GM20431 (cell line): ENCODE measurements around the gene KLHDC3.

Experiments used
- in situ Hi-C: fragments of 300-500 bp; cut with MseI, MboI; formaldehyde crosslinking; loops from one replicate; pipeline ENCODE4 v1.15.0; 2020; ENCODE audit warnings: low sequenced_read_pairs; ENCODE audit not compliant: unreplicated experiment

Gene KLHDC3

DNA sequence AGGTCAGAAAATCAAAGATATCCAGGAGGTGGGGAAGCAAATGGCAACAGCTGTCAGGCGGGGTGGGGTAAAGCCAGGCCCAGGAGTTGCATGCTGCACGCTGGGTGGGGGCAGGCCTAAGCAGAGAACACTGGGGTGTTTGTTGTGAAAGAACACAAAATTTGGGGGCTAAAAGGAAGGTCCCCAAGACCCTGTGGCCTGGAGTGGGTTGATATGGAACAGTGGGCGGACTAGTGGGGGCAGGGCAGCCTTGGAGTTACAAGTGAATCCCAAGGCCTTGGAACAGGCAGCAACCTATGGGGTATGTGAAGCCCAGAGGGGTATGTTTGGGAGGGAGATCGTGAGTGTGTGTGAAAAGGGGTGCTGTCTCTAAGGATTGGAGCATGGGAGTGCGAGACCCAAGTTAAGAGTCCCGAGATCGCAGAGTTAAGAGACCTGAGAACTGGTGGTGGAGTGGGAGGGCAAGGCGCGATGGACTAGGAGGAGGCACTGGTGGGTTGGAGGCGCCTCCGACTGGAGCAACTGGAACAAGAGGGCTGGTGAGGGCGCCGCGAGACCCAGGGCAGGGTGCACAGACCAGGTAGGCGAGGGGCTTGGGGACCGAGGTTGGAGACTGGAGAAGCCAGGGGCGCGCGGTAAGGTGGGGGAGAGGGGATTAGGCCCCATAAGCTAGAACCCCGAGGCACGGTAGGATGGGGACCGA lies 38.9 kb downstream of the KLHDC3 start:
- in situ Hi-C loops, result no loop called here

DNA sequence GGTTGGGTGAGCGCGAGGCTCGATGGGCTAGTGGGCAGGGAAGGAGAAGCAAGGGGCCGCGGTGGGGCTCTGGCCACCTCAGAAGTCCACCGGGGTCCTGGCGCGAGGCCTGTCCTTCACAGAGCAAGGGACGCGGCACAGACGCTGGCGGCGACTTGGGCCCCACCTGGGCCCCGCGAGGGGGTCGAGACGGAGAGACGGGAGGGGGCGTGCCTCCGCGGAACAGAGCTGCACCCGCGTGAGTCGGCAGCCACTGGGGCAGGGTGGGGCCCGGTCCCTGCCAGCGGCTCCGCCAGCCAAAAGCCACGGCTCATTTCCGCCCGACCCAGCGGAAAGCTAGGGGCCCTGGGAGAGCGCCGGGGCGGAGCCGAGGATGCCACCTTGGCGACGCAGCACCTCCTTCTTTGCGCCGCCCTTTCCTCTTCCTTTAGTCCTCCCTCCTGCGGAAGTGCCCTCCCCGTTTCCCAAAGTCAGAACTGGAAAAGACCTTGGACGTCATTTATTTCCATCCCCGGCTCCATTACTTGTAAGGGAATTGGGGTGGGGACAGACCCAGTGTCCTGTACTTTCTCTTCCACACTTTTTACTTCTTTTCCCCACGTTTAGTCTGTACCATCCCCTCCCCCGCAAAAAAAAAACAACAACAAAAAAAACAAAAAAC lies 39.6 kb downstream of the KLHDC3 start, which contains the start of gene CUL7:
Gene CUL7 (minus strand): TSS at position 307 of the 661 bp plus-strand sequence. CDS start 1,063 bp downstream, outside the sequence.
- in situ Hi-C loops, result no loop called here

DNA sequence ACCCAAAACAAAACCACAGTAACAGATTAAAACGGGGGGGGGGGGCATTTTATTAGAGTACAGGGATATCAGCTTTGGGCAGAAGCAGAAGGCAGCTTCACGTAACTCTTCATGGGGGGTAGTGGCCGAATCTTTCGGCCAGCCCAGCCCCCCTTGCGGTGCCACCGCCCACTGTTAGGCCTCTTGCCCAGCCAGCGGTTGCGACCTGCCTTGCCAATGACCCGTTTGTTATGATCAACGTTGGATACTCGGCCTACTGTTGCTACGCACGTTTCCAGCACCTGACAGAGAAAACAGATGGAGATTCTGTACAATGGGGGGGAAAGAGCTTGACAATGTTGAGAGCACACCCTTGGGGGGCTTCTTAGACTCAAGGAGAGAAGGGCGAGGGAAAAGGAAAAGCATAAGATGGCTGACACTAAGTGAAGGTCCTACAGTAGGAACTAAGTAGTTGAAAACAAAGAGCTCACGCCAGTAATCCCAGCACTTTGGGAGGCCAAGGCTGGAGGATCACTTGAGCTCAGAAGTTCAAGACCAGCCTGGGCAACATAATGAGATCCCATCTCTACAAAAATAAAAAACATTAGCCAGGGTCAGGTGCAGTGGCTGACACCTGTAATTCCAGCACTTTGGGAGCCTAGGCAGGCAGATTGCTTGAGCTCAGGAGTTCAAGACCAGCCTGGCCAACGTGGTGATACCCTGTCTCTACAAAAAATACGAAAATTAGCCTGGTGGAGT lies 40.3 kb downstream of the KLHDC3 start:
- in situ Hi-C loops, result no loop called here

DNA sequence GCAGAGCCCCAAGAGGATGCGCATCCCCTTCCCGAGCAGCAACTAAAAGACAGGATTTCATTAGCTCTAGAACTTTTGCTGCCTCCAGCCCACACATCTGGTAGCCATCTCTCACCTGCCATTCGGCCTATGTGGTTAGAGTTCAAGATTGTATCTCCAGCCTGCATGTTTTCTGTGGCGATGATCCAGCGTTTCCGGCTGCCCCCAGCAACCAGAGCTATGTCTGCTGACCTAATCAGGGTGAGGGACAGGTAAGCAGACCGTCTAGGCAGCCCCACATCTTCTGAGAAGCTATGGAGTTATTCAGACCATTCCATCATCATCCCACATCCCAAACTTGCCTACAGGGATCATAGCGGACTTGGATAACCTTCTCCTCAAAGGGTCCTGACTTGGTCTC lies 41.9 kb downstream of the KLHDC3 start:
- in situ Hi-C loops, result no loop called here

DNA sequence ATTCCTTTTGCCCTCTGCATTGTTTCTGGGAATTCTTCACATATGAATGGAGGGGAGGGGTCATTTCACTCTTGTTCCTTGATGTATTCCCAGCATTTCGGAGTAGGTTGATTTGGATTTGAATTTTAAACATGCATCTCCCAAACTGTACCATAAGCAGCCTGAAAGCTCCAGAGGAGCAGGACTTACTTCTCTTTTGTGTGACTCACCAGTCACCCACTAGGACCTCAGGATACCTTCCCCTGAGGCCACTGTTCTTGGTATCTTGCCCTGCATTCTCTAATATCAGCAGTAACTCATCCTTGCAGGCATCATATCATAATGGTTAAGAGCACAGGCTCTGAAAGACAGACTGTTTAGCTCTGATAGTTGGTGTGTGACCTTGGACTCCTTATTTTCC lies 44.5 kb downstream of the KLHDC3 start:
- in situ Hi-C loops, result no loop called here

DNA sequence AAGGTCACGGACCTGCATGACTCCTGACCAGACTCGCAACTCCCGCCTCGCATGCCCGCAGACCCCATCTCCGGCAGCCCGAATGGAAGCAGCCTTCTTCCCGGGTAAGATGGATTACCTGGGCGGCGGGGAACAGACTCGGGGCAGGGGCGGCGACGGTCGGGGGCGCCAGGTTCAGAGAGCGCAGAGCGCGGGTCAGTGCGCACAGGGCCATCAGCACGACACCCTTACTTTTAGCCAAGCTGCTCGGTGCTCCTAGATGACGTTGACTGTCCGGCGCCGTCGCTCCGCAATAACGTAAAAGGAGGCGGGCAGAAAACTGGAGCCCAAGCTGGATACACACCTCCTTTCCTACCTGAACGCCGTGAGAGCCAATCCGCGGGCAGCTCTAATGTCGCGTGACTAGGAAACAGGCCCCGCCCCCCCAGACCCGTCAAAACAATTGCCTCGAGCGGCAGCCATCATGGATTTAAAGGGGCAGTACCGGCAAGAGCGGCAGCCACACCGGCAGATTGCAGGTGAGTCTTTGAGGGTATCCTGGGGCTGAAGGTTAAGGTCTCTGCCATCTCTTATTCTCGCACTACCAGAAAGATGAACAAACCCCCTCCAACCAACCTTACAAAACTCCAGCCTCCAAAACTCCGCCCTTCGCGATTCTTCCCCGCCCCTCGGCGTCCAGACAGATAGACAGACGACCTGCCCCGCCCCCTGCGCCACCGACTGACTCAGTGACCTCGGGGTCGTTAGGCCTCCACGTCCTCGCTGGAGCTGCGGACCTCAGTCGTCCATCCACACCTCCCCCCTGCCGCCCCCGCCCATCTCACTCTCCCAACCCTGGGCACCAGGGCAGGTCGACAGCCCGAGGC lies 45.4 kb downstream of the KLHDC3 start, which contains the start of the genes KLC4 and MRPL2:
Gene KLC4 (plus strand): TSS at position 464 of the 866 bp plus-strand sequence. CDS start 1,705 bp downstream, outside the sequence.
Gene MRPL2 (minus strand): TSS at position 267 of the 866 bp plus-strand sequence. CDS start 53 bp downstream, at position 214.
- in situ Hi-C loops, result no loop called here

DNA sequence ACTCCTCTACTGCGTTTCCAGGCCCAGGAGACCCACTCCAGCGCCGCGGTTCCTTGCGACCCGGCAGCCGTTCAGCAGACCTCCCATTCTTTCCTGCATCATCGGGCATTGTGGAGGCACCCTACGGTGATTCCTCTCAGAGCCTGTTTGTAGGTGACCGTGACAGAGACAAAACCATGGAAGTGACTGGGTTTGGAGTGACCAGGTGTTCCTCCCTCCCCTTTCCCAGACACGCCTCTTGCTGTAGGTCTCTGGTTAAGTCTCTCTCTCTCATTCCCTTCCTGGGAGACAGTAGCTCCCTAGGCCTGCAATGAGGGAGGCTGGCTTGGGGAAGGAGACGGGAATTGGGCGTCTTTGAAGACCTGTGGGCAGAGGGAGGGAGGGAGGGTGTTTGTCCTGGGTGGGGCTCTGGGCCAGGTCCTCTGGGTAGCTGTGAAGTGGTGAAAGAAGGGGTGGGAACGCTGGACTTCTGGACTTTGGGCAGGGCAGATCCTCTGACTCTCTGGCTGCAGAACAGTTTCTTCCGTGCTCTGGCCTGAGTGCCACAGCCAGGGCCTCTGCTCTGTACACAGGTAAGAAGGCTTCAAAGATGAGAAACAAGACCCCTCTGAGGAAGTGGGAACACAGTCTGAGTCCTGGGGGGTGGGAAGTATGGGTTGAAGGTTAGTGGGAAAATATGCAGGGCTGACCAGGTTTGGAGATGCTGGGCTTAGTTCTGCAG lies 46.1 kb downstream of the KLHDC3 start:
- in situ Hi-C loops, result no loop called here

DNA sequence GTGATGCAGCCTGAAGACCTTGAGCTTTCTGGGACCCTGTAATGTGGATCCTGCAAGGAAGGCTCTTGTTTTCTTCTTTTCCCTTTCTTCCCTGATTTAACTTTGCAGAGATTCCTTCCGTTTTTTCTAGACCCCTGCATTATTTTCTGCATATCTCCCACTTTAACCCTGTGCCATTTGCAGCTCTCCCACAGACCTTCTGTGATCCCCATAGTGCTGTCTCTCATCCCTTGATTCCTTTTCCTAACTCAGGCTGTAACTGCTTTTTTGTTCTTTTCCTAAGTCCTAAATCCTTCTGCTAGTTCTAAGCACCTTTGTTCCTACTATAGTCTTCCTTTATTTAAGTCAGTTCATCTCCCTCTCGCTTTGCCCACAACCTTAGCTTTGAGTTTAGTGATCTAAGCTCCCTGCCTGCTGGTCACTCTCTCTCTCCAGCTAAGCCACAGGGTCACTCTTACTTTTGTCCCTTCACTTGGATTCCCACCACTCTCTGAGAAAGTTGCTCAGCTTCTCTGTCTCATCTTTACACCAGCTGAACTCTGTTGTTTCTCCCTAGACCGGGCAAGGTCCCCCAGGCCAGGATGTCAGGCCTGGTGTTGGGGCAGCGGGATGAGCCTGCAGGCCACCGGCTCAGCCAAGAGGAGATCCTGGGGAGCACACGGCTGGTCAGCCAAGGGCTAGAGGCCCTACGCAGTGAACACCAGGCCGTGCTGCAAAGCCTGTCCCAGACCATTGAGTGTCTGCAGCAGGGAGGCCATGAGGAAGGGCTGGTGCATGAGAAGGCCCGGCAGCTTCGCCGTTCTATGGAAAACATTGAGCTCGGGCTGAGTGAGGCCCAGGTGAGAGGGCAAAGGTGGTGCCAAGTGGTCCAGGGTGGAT lies 46.9 kb downstream of the KLHDC3 start:
- in situ Hi-C loops, result no loop called here

DNA sequence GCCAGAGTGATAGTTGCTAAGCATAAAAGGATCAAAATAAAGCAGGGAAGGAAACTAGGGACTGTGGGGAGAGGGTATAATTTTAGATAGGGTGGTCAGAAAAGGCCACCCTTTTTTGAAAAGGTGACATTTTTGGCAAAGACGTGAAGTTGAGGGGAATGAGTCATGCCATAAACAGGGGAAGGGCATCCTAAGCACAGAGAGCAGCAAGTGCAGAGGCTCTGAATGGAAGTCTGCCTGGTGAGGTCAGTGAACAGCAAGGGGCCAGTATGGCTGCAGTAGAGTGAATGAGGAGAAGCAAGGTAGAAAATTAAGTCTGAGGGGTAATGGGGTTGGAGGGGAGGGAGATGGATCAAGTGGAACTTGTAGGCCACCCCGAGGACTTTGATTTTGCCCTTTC lies 47.8 kb downstream of the KLHDC3 start:
- in situ Hi-C loops, result no loop called here

DNA sequence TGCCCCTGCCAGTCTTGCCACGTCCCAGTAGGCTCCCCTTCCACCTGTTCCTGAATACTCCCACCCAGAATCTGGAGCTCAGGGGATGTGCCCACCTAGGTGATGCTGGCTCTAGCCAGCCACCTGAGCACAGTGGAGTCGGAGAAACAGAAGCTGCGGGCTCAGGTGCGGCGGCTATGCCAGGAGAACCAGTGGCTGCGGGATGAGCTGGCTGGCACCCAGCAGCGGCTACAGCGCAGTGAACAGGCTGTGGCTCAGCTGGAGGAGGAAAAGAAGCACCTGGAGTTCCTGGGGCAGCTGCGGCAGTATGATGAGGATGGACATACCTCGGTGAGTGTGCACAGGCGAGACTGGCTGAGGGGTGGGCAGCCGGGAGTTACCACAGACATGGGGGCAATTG lies 48.8 kb downstream of the KLHDC3 start:
- in situ Hi-C loops, result no loop called here

DNA sequence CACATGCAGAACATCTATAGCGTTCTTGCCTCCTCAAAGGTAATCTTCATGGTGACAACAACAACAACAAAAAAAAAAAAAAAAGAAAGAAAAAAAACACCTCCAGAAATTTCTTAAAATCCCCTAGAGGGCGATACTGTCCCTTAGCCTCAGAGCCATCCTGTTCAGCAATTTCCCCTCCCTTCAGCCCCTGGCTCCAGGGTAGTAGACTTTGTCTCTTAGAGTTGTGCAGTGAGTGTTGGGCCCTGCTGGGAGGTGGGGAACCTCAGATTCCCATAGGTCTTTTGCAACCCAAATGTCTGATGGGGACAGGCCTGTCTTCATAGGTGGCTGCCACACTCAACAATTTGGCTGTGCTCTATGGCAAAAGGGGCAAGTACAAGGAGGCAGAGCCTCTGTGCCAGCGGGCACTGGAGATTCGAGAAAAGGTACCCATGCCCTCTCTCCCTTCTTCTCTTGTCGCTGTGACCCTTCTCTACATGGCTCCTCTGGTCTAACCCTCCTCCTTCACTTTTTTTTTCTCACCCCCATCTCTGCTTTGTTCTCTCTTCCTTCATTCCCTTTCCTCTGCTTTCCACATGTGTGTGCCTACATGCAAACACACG lies 56.1 kb downstream of the KLHDC3 start:
- in situ Hi-C loops, result no loop called here
